Uterus (tissue), 4 donors: ENCODE results near the gene TRIOBP. TPM values are rescaled to one million over a fixed set of nuclear protein-coding genes. Genes with fewer than 3 reads are reported as not detected.

Experiments used
- DNase-seq, 2 donors: peaks; one replicate each; pipeline ENCODE4 v3.0.0-alpha.2; 2019 to 2020
- H3K27ac ChIP-seq, 2 donors: fragments of 200-600 bp; sonication (generic); 1 replicate in 1 of 2; 2 replicates in 1 of 2; pipeline ENCODE4 v1.5.1; 2016 to 2018
- H3K27me3 ChIP-seq, 2 donors: fragments of 200-600 bp; sonication (generic); one replicate each; pipeline ENCODE4 v1.5.1; 2018 to 2019; ENCODE audit warnings: control low read depth in 1 of 2
- H3K36me3 ChIP-seq, 2 donors: fragments of 200-600 bp; sonication (generic); one replicate each; pipeline ENCODE4 v1.5.1; 2019; ENCODE audit warnings: control low read depth in 1 of 2
- H3K4me1 ChIP-seq, 2 donors: fragments of 200-600 bp; sonication (generic); one replicate each; pipeline ENCODE4 v1.5.1; 2018 to 2019; ENCODE audit warnings: control low read depth in 1 of 2
- H3K4me3 ChIP-seq, 2 donors: fragments of 200-600 bp; sonication (generic); 1 replicate in 1 of 2; 2 replicates in 1 of 2; pipeline ENCODE4 v1.5.1; 2018 to 2019; ENCODE audit warnings: mild to moderate bottlenecking in 1 of 2
- H3K9me3 ChIP-seq, 2 donors: fragments of 200-600 bp; sonication (generic); one replicate each; pipeline ENCODE4 v1.5.1; 2019; ENCODE audit warnings: control low read depth in 1 of 2
- CTCF ChIP-seq, 4 experiments: fragments of 200-600 bp in 2 of 4; fragments of 450-650 bp in 2 of 4; sonication (generic) in 2 of 4; IDR thresholded peaks; one replicate each; pipeline ENCODE4 v1.5.1; 2016 to 2019; ENCODE audit warnings: antibody characterized with exemption in 4 of 4, mild to moderate bottlenecking in 2 of 4, moderate library complexity in 1 of 4
- POLR2A ChIP-seq, 2 donors: fragments of 450-650 bp; IDR thresholded peaks; one replicate each; pipeline ENCODE4 v1.6.1; 2016; ENCODE audit warnings: antibody characterized with exemption in 2 of 2, mild to moderate bottlenecking in 1 of 2, moderate library complexity in 1 of 2
- intact Hi-C: fragments of 100-400 bp; cut with DNase I; formaldehyde crosslinking; loops from one replicate; pipeline ENCODE4 v1.15.1; 2023; ENCODE audit warnings: low total_unique reads
- total RNA-seq, 4 donors: library from RNA; depleted of rRNA in 3 of 4; stranded (reverse); fragments of >200 nt in 3 of 4; gene quantifications; one replicate each; pipeline versions ENCODE4 v1.1.0 to v1.2.4, GENCODE V29; 2014 to 2023
- donor health status: DM: yes; HTN: yes; CAD: no.

TRIOBP gene
- total RNA-seq, 4 donors from 2014 or later = 56.2 to 177 (median 127) TPM

DNA sequence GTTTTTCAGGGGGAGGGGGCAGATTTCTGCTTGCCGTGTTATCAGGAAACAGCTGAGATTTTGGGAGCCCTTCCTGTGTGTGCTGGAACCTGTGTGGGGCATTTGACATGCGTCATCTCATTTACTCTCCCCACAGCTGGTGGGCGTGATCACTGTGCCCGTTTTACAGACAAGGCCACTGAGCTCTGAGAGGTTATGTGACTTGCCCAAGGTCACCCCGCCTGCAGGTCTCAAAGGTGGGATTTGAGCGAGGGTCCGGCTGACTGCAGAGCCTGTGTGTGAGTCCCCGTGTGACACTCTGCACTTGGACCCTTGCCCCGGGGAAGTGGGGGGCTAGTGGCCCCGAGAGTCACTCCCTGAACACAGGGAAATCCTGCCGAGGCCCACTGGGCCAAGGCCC is 62.4 kb downstream of the TRIOBP start:
- H3K27me3 ChIP-seq = no peaks in the 10 kb centered on the region
- no peak overlapping the region for H3K27ac ChIP-seq
- H3K9me3 ChIP-seq = no peaks in the 10 kb centered on the region
- H3K36me3 ChIP-seq = no peaks in the 10 kb centered on the region
- no peak overlapping the region for H3K4me3 ChIP-seq
- TF ChIP-seq POLR2A (IDR thresholded peaks at IDR 0.05) (no peak), CTCF (IDR thresholded peaks at IDR 0.05) (no peak)
- intact Hi-C loops = no loop called here
- DNase-seq = no peak
- H3K4me1 ChIP-seq = no peaks in the 10 kb centered on the region

- TF ChIP-seq POLR2A (IDR thresholded peaks at IDR 0.05) (no peak), CTCF (IDR thresholded peaks at IDR 0.05) (no peak)
- H3K27ac ChIP-seq = no peak overlapping the region
- H3K27me3 ChIP-seq = no peaks in the 10 kb centered on the region
- H3K4me3 ChIP-seq = no peak overlapping the region
- no peak for DNase-seq
- H3K4me1 ChIP-seq = no peaks in the 10 kb centered on the region
- intact Hi-C loops = no loop called here
- no peaks in the 10 kb centered on the region for H3K9me3 ChIP-seq
- no peaks in the 10 kb centered on the region for H3K36me3 ChIP-seq
Observed at GRCh38 chr22:37760152-37760551, 63.3 kb downstream of the TRIOBP start.

GRCh38 chr22:37762389-37762836 is 65.6 kb downstream of the TRIOBP start:
- TF ChIP-seq POLR2A (IDR thresholded peaks at IDR 0.05) (no peak), CTCF (IDR thresholded peaks at IDR 0.05) (no peak)
- H3K36me3 ChIP-seq = no peaks in the 10 kb centered on the region

GRCh38 chr22:37763012-37763411 is 66.2 kb downstream of the TRIOBP start:
- Histone ChIP-seq H3K27ac (no peak overlapping the region), H3K9me3 (no peaks in the 10 kb centered on the region), H3K4me3 (no peak overlapping the region), H3K36me3 (no peaks in the 10 kb centered on the region), H3K4me1 (no peaks in the 10 kb centered on the region), H3K27me3 (no peaks in the 10 kb centered on the region)
- no peak for DNase-seq
- TF ChIP-seq CTCF (IDR thresholded peaks at IDR 0.05) (no peak), POLR2A (IDR thresholded peaks at IDR 0.05) (no peak)
- intact Hi-C loops = no loop called here

More at GRCh38 chr22:37762389-37762836, 65.6 kb downstream of the TRIOBP start:
- intact Hi-C loops = no loop called here
- DNase-seq = no peak
- no peaks in the 10 kb centered on the region for H3K27me3 ChIP-seq
- H3K4me3 ChIP-seq = no peak overlapping the region
- no peak overlapping the region for H3K27ac ChIP-seq
- H3K4me1 ChIP-seq = no peaks in the 10 kb centered on the region
- H3K9me3 ChIP-seq = no peaks in the 10 kb centered on the region

- intact Hi-C loops = no loop called here
Observed at GRCh38 chr22:37763652-37764051, 66.8 kb downstream of the TRIOBP start.

More at GRCh38 chr22:37763652-37764051, 66.8 kb downstream of the TRIOBP start:
- Histone ChIP-seq H3K36me3 (no peaks in the 10 kb centered on the region), H3K27ac (no peak overlapping the region), H3K4me3 (no peak overlapping the region), H3K27me3 (no peaks in the 10 kb centered on the region), H3K9me3 (no peaks in the 10 kb centered on the region), H3K4me1 (no peaks in the 10 kb centered on the region)
- no peak for DNase-seq
- TF ChIP-seq CTCF (IDR thresholded peaks at IDR 0.05) (no peak), POLR2A (IDR thresholded peaks at IDR 0.05) (no peak)
